ENCODE results near the gene CDC42BPA.

DNA sequence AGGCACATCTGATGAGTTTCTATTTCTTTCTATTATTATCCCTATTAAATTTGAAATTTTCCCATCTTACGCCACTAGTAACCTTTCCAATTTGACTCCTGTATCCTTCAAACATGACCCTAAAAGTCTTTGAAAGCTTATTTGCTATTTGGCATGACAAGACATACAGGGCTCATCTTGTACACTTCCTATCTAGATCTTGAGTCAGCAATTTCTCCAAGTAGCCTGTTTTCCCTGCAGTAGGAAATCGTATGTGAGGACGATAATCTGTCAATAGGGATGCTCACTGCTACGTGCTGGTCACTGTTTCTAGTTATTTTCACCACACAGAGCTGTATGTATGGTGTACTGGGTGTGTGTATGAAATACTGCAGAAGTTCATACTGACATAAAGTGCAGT is 142.7 kb downstream of the CDC42BPA start:
- no peak for TF ChIP-seq ZC3H10 (CRISPR knock-in tag; IDR thresholded peaks at IDR 0.05)
- no peak for TF ChIP-seq GLIS3 (CRISPR knock-in tag; IDR thresholded peaks at IDR 0.05)
- no peak for TF ChIP-seq ARNTL (CRISPR knock-in tag; IDR thresholded peaks at IDR 0.05; ENCODE audit: borderline replicate concordance, low read depth)
- TF ChIP-seq ZFP30 (CRISPR knock-in tag; IDR thresholded peaks at IDR 0.05), result no peak
- no peak for TF ChIP-seq PATZ1 (CRISPR knock-in tag; IDR thresholded peaks at IDR 0.05; ENCODE audit: borderline replicate concordance)
- TF ChIP-seq ZFP3 (CRISPR knock-in tag; IDR thresholded peaks at IDR 0.05), result no peak
- no peak for TF ChIP-seq ZNF70 (CRISPR knock-in tag; IDR thresholded peaks at IDR 0.05)
- TF ChIP-seq OSR1 (CRISPR knock-in tag; IDR thresholded peaks at IDR 0.05), result no peak
- no peak for TF ChIP-seq SNAI2 (CRISPR knock-in tag; IDR thresholded peaks at IDR 0.05)
- no peak for TF ChIP-seq ESRRG (CRISPR knock-in tag; IDR thresholded peaks at IDR 0.05)
- no peak for TF ChIP-seq RARB (CRISPR knock-in tag; IDR thresholded peaks at IDR 0.05)
- TF ChIP-seq, protein P1, sequence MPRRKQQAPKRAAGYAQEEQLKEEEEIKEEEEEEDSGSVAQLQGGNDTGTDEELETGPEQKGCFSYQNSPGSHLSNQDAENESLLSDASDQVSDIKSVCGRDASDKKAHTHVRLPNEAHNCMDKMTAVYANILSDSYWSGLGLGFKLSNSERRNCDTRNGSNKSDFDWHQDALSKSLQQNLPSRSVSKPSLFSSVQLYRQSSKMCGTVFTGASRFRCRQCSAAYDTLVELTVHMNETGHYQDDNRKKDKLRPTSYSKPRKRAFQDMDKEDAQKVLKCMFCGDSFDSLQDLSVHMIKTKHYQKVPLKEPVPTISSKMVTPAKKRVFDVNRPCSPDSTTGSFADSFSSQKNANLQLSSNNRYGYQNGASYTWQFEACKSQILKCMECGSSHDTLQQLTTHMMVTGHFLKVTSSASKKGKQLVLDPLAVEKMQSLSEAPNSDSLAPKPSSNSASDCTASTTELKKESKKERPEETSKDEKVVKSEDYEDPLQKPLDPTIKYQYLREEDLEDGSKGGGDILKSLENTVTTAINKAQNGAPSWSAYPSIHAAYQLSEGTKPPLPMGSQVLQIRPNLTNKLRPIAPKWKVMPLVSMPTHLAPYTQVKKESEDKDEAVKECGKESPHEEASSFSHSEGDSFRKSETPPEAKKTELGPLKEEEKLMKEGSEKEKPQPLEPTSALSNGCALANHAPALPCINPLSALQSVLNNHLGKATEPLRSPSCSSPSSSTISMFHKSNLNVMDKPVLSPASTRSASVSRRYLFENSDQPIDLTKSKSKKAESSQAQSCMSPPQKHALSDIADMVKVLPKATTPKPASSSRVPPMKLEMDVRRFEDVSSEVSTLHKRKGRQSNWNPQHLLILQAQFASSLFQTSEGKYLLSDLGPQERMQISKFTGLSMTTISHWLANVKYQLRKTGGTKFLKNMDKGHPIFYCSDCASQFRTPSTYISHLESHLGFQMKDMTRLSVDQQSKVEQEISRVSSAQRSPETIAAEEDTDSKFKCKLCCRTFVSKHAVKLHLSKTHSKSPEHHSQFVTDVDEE (CRISPR knock-in tag; IDR thresholded peaks at IDR 0.05), result no peak
